Gastrocnemius medialis (tissue), 4 donors: ENCODE results near the gene BCL11A. TPM values are rescaled to one million over a fixed set of nuclear protein-coding genes. Genes with fewer than 3 reads are reported as not detected.

ENCODE experiments used
- ATAC-seq, 2 donors: fragments of 150-250 bp; one replicate each; pipeline ENCODE4 v1.9.1; 2016
- DNase-seq, 2 donors: peaks; one replicate each; pipeline ENCODE4 v3.0.0-alpha.2; 2019
- H3K27ac ChIP-seq, 4 donors: fragments of 200-600 bp; sonication (generic); 1 replicate in 1 of 4; 2 replicates in 3 of 4; pipeline ENCODE4 v1.5.1; 2016 to 2018; ENCODE audit warnings: mild to moderate bottlenecking in 2 of 4, moderate library complexity in 1 of 4
- H3K27me3 ChIP-seq, 3 donors: fragments of 200-600 bp; sonication (generic) in 2 of 3; 1 replicate in 1 of 3; 2 replicates in 2 of 3; pipeline versions ENCODE4 v1.5.1 to v1.6.0; 2016 to 2019; ENCODE audit warnings: mild to moderate bottlenecking in 1 of 3, moderate library complexity in 1 of 3
- H3K36me3 ChIP-seq, 2 donors: fragments of 200-600 bp; sonication (generic) in 1 of 2; one replicate each; pipeline ENCODE4 v1.5.1; 2017 to 2018
- H3K4me1 ChIP-seq, 2 donors: fragments of 200-600 bp; sonication (generic) in 1 of 2; one replicate each; pipeline ENCODE4 v1.5.1; 2016 to 2017; ENCODE audit warnings: mild to moderate bottlenecking in 2 of 2
- H3K4me3 ChIP-seq, 4 donors: fragments of 200-600 bp; sonication (generic) in 3 of 4; 1 replicate in 1 of 4; 2 replicates in 3 of 4; pipeline ENCODE4 v1.5.1; 2016 to 2019; ENCODE audit warnings: mild to moderate bottlenecking in 2 of 4
- H3K9me3 ChIP-seq, 3 donors: fragments of 200-600 bp; sonication (generic) in 2 of 3; 1 replicate in 1 of 3; 2 replicates in 2 of 3; pipeline ENCODE4 v1.5.1; 2016 to 2019
- CTCF ChIP-seq, 5 experiments: fragments of 450-650 bp in 3 of 5; fragments of 200-600 bp in 2 of 5; sonication (generic) in 2 of 5; IDR thresholded peaks in 4 of 5; conservative IDR thresholded peaks in 1 of 5; 1 replicate in 4 of 5; 2 replicates in 1 of 5; pipeline ENCODE4 v1.5.1; 2016 to 2019; ENCODE audit warnings: antibody characterized with exemption in 5 of 5, mild to moderate bottlenecking in 3 of 5, moderate library complexity in 3 of 5
- POLR2A ChIP-seq, 2 donors: fragments of 450-650 bp; IDR thresholded peaks; one replicate each; pipeline ENCODE4 v1.6.1; 2017; ENCODE audit warnings: antibody characterized with exemption in 2 of 2, mild to moderate bottlenecking in 2 of 2, moderate library complexity in 2 of 2
- in situ Hi-C, 4 donors: fragments of 200-750 bp; cut with MboI; loops; one replicate each; pipeline versions ENCODE4 v1.15.0 to v1.8.0; 2017; ENCODE audit warnings: low sequenced_read_pairs in 4 of 4
- intact Hi-C: fragments of 100-400 bp; cut with DNase I; formaldehyde crosslinking; loops from one replicate; pipeline ENCODE4 v1.15.1; 2023; ENCODE audit warnings: low total_unique reads
- total RNA-seq, 4 donors: library from RNA; depleted of rRNA; stranded (reverse); fragments of >200 nt; gene quantifications; one replicate each; pipeline versions ENCODE4 v1.1.0 to v1.2.3, GENCODE V29; 2016

BCL11A gene
- total RNA-seq, 4 donors from 2014 or later: 0.04 to 1.0 (median 0.07) TPM; not detected in 1

- intact Hi-C loops: no loop called here
- Histone ChIP-seq H3K4me1 (no peaks in the 10 kb centered on the region), H3K36me3 (no peaks in the 10 kb centered on the region), H3K9me3 (no peaks in the 10 kb centered on the region), H3K4me3 (no peak overlapping the region), H3K27ac (no peak overlapping the region), H3K27me3 (peaks cover 0 to 3% (median 2%) of the 10 kb centered on the region in 3 donors)
- ATAC-seq (no peak), DNase-seq (no peak)
- no peak for TF ChIP-seq CTCF (IDR thresholded peaks at IDR 0.05 in 4 of 5, conservative IDR thresholded peaks at IDR 0.05 in 1 of 5)
- no peak for TF ChIP-seq POLR2A (IDR thresholded peaks at IDR 0.05)
- in situ Hi-C loops: no loop called here
Measured at GRCh38 chr2:60509066-60509465, 44.4 kb downstream of the BCL11A start.

GRCh38 chr2:60508339-60508917, 45.0 kb downstream of the BCL11A start:
- ATAC-seq: no peak
- in situ Hi-C loops (no loop called here), intact Hi-C loops (no loop called here)
- H3K4me1 ChIP-seq: no peaks in the 10 kb centered on the region
- DNase-seq: no peak
- H3K27ac ChIP-seq: no peak overlapping the region
- no peaks in the 10 kb centered on the region for H3K9me3 ChIP-seq
- TF ChIP-seq POLR2A (IDR thresholded peaks at IDR 0.05) (no peak), CTCF (IDR thresholded peaks at IDR 0.05 in 4 of 5, conservative IDR thresholded peaks at IDR 0.05 in 1 of 5) (no peak)
- peaks cover 0 to 3% (median 0%) of the 10 kb centered on the region in 3 donors for H3K27me3 ChIP-seq
- H3K4me3 ChIP-seq: no peak overlapping the region
- no peaks in the 10 kb centered on the region for H3K36me3 ChIP-seq

- intact Hi-C loops: no loop called here
- Histone ChIP-seq H3K4me1 (no peaks in the 10 kb centered on the region), H3K27ac (no peak overlapping the region), H3K9me3 (no peaks in the 10 kb centered on the region), H3K4me3 (no peak overlapping the region), H3K36me3 (no peaks in the 10 kb centered on the region), H3K27me3 (no peaks in the 10 kb centered on the region)
- DNase-seq (no peak), ATAC-seq (no peak)
- no peak for TF ChIP-seq CTCF (IDR thresholded peaks at IDR 0.05 in 4 of 5, conservative IDR thresholded peaks at IDR 0.05 in 1 of 5)
- no peak for TF ChIP-seq POLR2A (IDR thresholded peaks at IDR 0.05)
- in situ Hi-C loops: no loop called here
Measured at GRCh38 chr2:60507211-60507965, 46.1 kb downstream of the BCL11A start.

- H3K27me3 ChIP-seq: no peaks in the 10 kb centered on the region
- H3K27ac ChIP-seq: no peak overlapping the region
- H3K9me3 ChIP-seq: no peaks in the 10 kb centered on the region
- DNase-seq (no peak), ATAC-seq (no peak)
- H3K4me3 ChIP-seq: no peak overlapping the region
- no peak for TF ChIP-seq POLR2A (IDR thresholded peaks at IDR 0.05)
- no peak for TF ChIP-seq CTCF (IDR thresholded peaks at IDR 0.05 in 4 of 5, conservative IDR thresholded peaks at IDR 0.05 in 1 of 5)
- intact Hi-C loops: no loop called here
- no peaks in the 10 kb centered on the region for H3K4me1 ChIP-seq
- in situ Hi-C loops: no loop called here
- no peaks in the 10 kb centered on the region for H3K36me3 ChIP-seq
Measured at GRCh38 chr2:60505880-60506260, 47.6 kb downstream of the BCL11A start.
